H9 (cell line): ENCODE measurements around the gene MRPL2. TPM values are rescaled to one million over a fixed set of nuclear protein-coding genes. Genes with fewer than 3 reads are reported as not detected.

Experiments
- DNase-seq: peaks from one replicate; pipeline ENCODE4 v3.0.0-alpha.2; 2017
- H2AFZ ChIP-seq: one replicate; pipeline ENCODE4 v1.6.1; 2013; ENCODE audit warnings: mild to moderate bottlenecking, low read length, control low read depth, moderate library complexity
- H2AK5ac ChIP-seq: 2 replicates; pipeline ENCODE4 v1.6.1; 2013; ENCODE audit warnings: low read length, control low read depth, mixed read lengths; ENCODE audit not compliant: insufficient read length
- H2BK120ac ChIP-seq: one replicate; pipeline ENCODE4 v1.6.1; 2013; ENCODE audit warnings: low read depth, mild to moderate bottlenecking, low read length, control low read depth, inconsistent platforms; ENCODE audit not compliant: poor library complexity, severe bottlenecking
- H2BK12ac ChIP-seq: 2 replicates; pipeline ENCODE4 v1.6.1; 2013; ENCODE audit warnings: low read length, control low read depth, mixed read lengths, low read depth; ENCODE audit not compliant: insufficient read length
- H2BK15ac ChIP-seq: 2 replicates; pipeline ENCODE4 v1.6.1; 2013; ENCODE audit warnings: low read depth, low read length, control low read depth
- H2BK20ac ChIP-seq: one replicate; pipeline ENCODE4 v1.6.1; 2013; ENCODE audit warnings: low read depth, mild to moderate bottlenecking, low read length, control low read depth, inconsistent platforms; ENCODE audit not compliant: poor library complexity, severe bottlenecking
- H2BK5ac ChIP-seq: 2 replicates; pipeline ENCODE4 v1.6.1; 2013; ENCODE audit warnings: low read length, control low read depth, mixed read lengths; ENCODE audit not compliant: insufficient read length
- H3K14ac ChIP-seq: 2 replicates; pipeline ENCODE4 v1.6.1; 2013; ENCODE audit warnings: low read length, control low read depth; ENCODE audit not compliant: insufficient read depth
- H3K18ac ChIP-seq: 2 replicates; pipeline ENCODE4 v1.6.1; 2013; ENCODE audit warnings: low read depth, mild to moderate bottlenecking, mixed read lengths, low read length, control low read depth; ENCODE audit not compliant: insufficient read length
- H3K23ac ChIP-seq: 2 replicates; pipeline ENCODE4 v1.6.1; 2013; ENCODE audit warnings: low read length, control low read depth, mixed read lengths, low read depth; ENCODE audit not compliant: insufficient read length
- H3K23me2 ChIP-seq: 2 replicates; pipeline ENCODE4 v1.6.1; 2013; ENCODE audit warnings: low read depth, mild to moderate bottlenecking, mixed read lengths, low read length, control low read depth; ENCODE audit not compliant: insufficient read length, poor library complexity, severe bottlenecking
- H3K27ac ChIP-seq: 2 replicates; pipeline ENCODE4 v1.5.1; 2013; ENCODE audit warnings: low read length, control low read depth, mixed read lengths, low read depth; ENCODE audit not compliant: insufficient read length
- H3K27me3 ChIP-seq: 2 replicates; pipeline ENCODE4 v1.6.1; 2013; ENCODE audit warnings: low read length, control low read depth, inconsistent platforms; ENCODE audit not compliant: insufficient read depth
- H3K4ac ChIP-seq: 2 replicates; pipeline ENCODE4 v1.6.1; 2013; ENCODE audit warnings: low read depth, mild to moderate bottlenecking, control low read depth, inconsistent platforms, low read length, moderate library complexity
- H3K4me1 ChIP-seq: 2 replicates; pipeline ENCODE4 v1.6.1; 2013; ENCODE audit warnings: low read length, control low read depth, inconsistent platforms; ENCODE audit not compliant: insufficient read depth
- H3K4me2 ChIP-seq: 2 replicates; pipeline ENCODE4 v1.6.1; 2013; ENCODE audit warnings: low read length, control low read depth, mixed read lengths; ENCODE audit not compliant: insufficient read length, insufficient read depth
- H3K56ac ChIP-seq: 2 replicates; pipeline ENCODE4 v1.6.1; 2013; ENCODE audit warnings: low read depth, mild to moderate bottlenecking, mixed read lengths, low read length, control low read depth; ENCODE audit not compliant: insufficient read length
- H3K79me1 ChIP-seq: 2 replicates; pipeline ENCODE4 v1.6.1; 2013; ENCODE audit warnings: low read depth, mild to moderate bottlenecking, moderate library complexity, low read length, control low read depth, inconsistent platforms; ENCODE audit not compliant: insufficient read depth, poor library complexity, severe bottlenecking
- H3K79me2 ChIP-seq: 2 replicates; pipeline ENCODE4 v1.6.1; 2013; ENCODE audit warnings: low read length, control low read depth, inconsistent platforms; ENCODE audit not compliant: insufficient read depth
- H3K9ac ChIP-seq: 2 replicates; pipeline ENCODE4 v1.6.1; 2013; ENCODE audit warnings: low read length, control low read depth, mixed read lengths; ENCODE audit not compliant: insufficient read length; ENCODE audit errors: extremely low read depth
- H3K9me3 ChIP-seq: one replicate; pipeline ENCODE4 v1.6.1; 2013; ENCODE audit warnings: low read depth, low read length, inconsistent platforms; ENCODE audit not compliant: control insufficient read depth
- H3T11ph ChIP-seq: one replicate; pipeline ENCODE4 v1.6.1; 2013; ENCODE audit warnings: mild to moderate bottlenecking, low read length, control low read depth, inconsistent platforms
- H4K20me1 ChIP-seq: one replicate; pipeline ENCODE4 v1.6.1; 2013; ENCODE audit not compliant: control insufficient read depth, insufficient read length, insufficient read depth
- H4K5ac ChIP-seq: 2 replicates; pipeline ENCODE4 v1.6.1; 2013; ENCODE audit warnings: low read depth, mild to moderate bottlenecking, mixed read lengths, low read length, control low read depth; ENCODE audit not compliant: insufficient read length
- H4K8ac ChIP-seq: replicated peaks from 2 replicates; pipeline ENCODE4 v1.6.1; 2013; ENCODE audit warnings: low read length, control low read depth, mixed read lengths, low read depth; ENCODE audit not compliant: insufficient read length
- H4K91ac ChIP-seq: 2 replicates; pipeline ENCODE4 v1.6.1; 2013; ENCODE audit warnings: low read depth, mild to moderate bottlenecking, moderate library complexity, mixed read lengths, low read length, control low read depth; ENCODE audit not compliant: insufficient read length
- H3K27ac Mint-ChIP-seq, 3 experiments: 2 replicates in 2 of 3; 3 replicates in 1 of 3; pipeline ENCODE4 v1.8.0; 2020 to 2021; ENCODE audit warnings: mixed read lengths in 3 of 3, mild to moderate bottlenecking in 1 of 3, moderate library complexity in 1 of 3
- H3K27me3 Mint-ChIP-seq: 2 replicates; pipeline ENCODE4 v1.8.0; 2021; ENCODE audit warnings: low read depth, mild to moderate bottlenecking, moderate library complexity, mixed read lengths
- H3K36me3 Mint-ChIP-seq, 3 experiments: 2 replicates in 2 of 3; 3 replicates in 1 of 3; pipeline ENCODE4 v1.8.0; 2020 to 2021; ENCODE audit warnings: low read depth in 3 of 3, mixed read lengths in 3 of 3; ENCODE audit not compliant: insufficient read depth in 1 of 3
- H3K4me1 Mint-ChIP-seq, 2 experiments: 2 replicates each; pipeline ENCODE4 v1.8.0; 2020; ENCODE audit warnings: mixed read lengths in 2 of 2
- H3K4me3 Mint-ChIP-seq, 2 experiments: 2 replicates in 1 of 2; 3 replicates in 1 of 2; pipeline ENCODE4 v1.8.0; 2020 to 2021; ENCODE audit warnings: mild to moderate bottlenecking in 2 of 2, mixed read lengths in 2 of 2, moderate library complexity in 1 of 2
- H3K9me3 Mint-ChIP-seq, 2 experiments: 2 replicates in 1 of 2; 3 replicates in 1 of 2; pipeline ENCODE4 v1.8.0; 2020; ENCODE audit warnings: mild to moderate bottlenecking in 2 of 2, mixed read lengths in 2 of 2, moderate library complexity in 1 of 2
- WGBS: extraction: QIAGEN DNeasy Blood & Tissue Kit; methylation state at CpG from one replicate; pipeline ENCODE4 v1.1.7; 2013; ENCODE audit warnings: missing lambda C conversion rate, low lambda C conversion rate, mixed read lengths; ENCODE audit not compliant: insufficient read length; ENCODE audit errors: extremely low coverage; 5-methylcytosine and 5-hydroxymethylcytosine counted together
- total RNA-seq: library from RNA; stranded (reverse); gene quantifications from 2 replicates; pipeline ENCODE4 v1.2.1, GENCODE V29; 2021
- TF ChIP-seq, protein P1 (sequence below): fragments of 200-600 bp; sonication (generic); conservative IDR thresholded peaks from 3 replicates; pipeline ENCODE4 v1.8.0; 2021; ENCODE audit warnings: antibody characterized with exemption, mild to moderate bottlenecking

Gene MRPL2
- total RNA-seq, 1 experiment from 2014 or later, result 74.4 TPM

- H2BK5ac ChIP-seq, result no peak overlapping the region
- H3K27me3 ChIP-seq, result no peaks in the 10 kb centered on the region
- no peak overlapping the region for H2BK120ac ChIP-seq
- no CpG with 5 or more reads among the region's 9 CpGs for WGBS
- H3K4me1 ChIP-seq, result no peaks in the 10 kb centered on the region
- H2BK12ac ChIP-seq, result no peak overlapping the region
- no peak overlapping the region for H4K8ac ChIP-seq
- no peak for DNase-seq
- H3K79me1 ChIP-seq, result no peaks in the 10 kb centered on the region
- no peak overlapping the region for H3K4ac ChIP-seq
- H4K20me1 ChIP-seq, result no peaks in the 10 kb centered on the region
- no peak overlapping the region for H3K14ac ChIP-seq
- H4K91ac ChIP-seq, result no peak overlapping the region
- no peak overlapping the region for H2BK15ac ChIP-seq
- no peaks in the 10 kb centered on the region for H3K79me2 ChIP-seq
- H2BK20ac ChIP-seq, result no peak overlapping the region
- no peak overlapping the region for H2AK5ac ChIP-seq
- no peak overlapping the region for H3K18ac ChIP-seq
- H2AFZ ChIP-seq, result no peak overlapping the region
- TF ChIP-seq, protein P1, sequence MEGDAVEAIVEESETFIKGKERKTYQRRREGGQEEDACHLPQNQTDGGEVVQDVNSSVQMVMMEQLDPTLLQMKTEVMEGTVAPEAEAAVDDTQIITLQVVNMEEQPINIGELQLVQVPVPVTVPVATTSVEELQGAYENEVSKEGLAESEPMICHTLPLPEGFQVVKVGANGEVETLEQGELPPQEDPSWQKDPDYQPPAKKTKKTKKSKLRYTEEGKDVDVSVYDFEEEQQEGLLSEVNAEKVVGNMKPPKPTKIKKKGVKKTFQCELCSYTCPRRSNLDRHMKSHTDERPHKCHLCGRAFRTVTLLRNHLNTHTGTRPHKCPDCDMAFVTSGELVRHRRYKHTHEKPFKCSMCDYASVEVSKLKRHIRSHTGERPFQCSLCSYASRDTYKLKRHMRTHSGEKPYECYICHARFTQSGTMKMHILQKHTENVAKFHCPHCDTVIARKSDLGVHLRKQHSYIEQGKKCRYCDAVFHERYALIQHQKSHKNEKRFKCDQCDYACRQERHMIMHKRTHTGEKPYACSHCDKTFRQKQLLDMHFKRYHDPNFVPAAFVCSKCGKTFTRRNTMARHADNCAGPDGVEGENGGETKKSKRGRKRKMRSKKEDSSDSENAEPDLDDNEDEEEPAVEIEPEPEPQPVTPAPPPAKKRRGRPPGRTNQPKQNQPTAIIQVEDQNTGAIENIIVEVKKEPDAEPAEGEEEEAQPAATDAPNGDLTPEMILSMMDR, result no peak
- Mint-ChIP-seq H3K36me3 (peaks cover 31 to 86% (median 67%) of the 10 kb centered on the region in 3 experiments; a peak in 6 of 7 replicates), H3K9me3 (no peaks in the 10 kb centered on the region; a peak in 1 of 5 replicates), H3K27me3 (no peaks in the 10 kb centered on the region; the same call in none of the 2 replicates), H3K4me1 (no peaks in the 10 kb centered on the region), H3K27ac (peak overlapping the region in 1 of 3 experiments; percentile 16; a peak in 1 of 7 replicates), H3K4me3 (no peak overlapping the region)
- no peak overlapping the region for H3K9ac ChIP-seq
- H3K56ac ChIP-seq, result no peak overlapping the region
- no peak overlapping the region for H3T11ph ChIP-seq
- no peaks in the 10 kb centered on the region for H3K23me2 ChIP-seq
- H4K5ac ChIP-seq, result no peak overlapping the region
- H3K23ac ChIP-seq, result no peak overlapping the region
- no peaks in the 10 kb centered on the region for H3K9me3 ChIP-seq
- no peak overlapping the region for H3K4me2 ChIP-seq
- no peak overlapping the region for H3K27ac ChIP-seq
Observed at GRCh38 chr6:43036712-43037111, 22.5 kb downstream of the MRPL2 start.
